A673 (cell line): ENCODE measurements around the gene RLN1. TPM values are rescaled to one million over a fixed set of nuclear protein-coding genes. Genes with fewer than 3 reads are reported as not detected.

Experiments used
- BruUV-seq: library from RNA; stranded (reverse); fragments of 400-500 nt; replicated peaks from 2 replicates; lab custom pipeline; 2021; lab: Mats Ljungman, UMichigan
- CTCF ChIA-PET: fragments of 300-600 bp; sonication (Branson Sonifier 250); formaldehyde crosslinking; loops from one replicate; lab custom pipeline; 2022; ENCODE audit warnings: antibody characterized with exemption; lab: Charles Lee
- POLR2A ChIA-PET: fragments of 300-600 bp; sonication (Branson Sonifier 250); formaldehyde crosslinking; loops from one replicate; lab custom pipeline; 2022; ENCODE audit warnings: antibody characterized with exemption; ENCODE audit not compliant: low non-redundant PET; lab: Charles Lee
- DNase-seq: peaks from one replicate; pipeline ENCODE4 v3.0.0-alpha.2; 2015; ENCODE audit warnings: low spot score
- H3K27ac ChIP-seq: fragments of 200-600 bp; sonication (generic); 2 replicates; pipeline ENCODE4 v1.5.1; 2016; ENCODE audit warnings: mixed run types, low read depth, mild to moderate bottlenecking, mixed read lengths, antibody characterized with exemption, low read length; ENCODE audit not compliant: poor library complexity, severe bottlenecking
- H3K27me3 ChIP-seq: fragments of 200-600 bp; sonication (generic); replicated peaks from 2 replicates; pipeline ENCODE4 v1.6.1; 2017; ENCODE audit warnings: mixed run types, low read depth, mild to moderate bottlenecking, mixed read lengths, antibody characterized with exemption, low read length; ENCODE audit not compliant: insufficient read depth, poor library complexity
- H3K36me3 ChIP-seq: fragments of 200-600 bp; sonication (generic); 2 replicates; pipeline ENCODE4 v1.6.1; 2016; ENCODE audit warnings: mixed run types, mild to moderate bottlenecking, mixed read lengths, antibody characterized with exemption, low read length; ENCODE audit not compliant: insufficient read depth, poor library complexity, severe bottlenecking
- H3K4me1 ChIP-seq: fragments of 200-600 bp; sonication (generic); 2 replicates; pipeline ENCODE4 v1.6.1; 2017; ENCODE audit warnings: mixed run types, mild to moderate bottlenecking, mixed read lengths, antibody characterized with exemption, low read length; ENCODE audit not compliant: insufficient read depth, poor library complexity, severe bottlenecking
- H3K4me3 ChIP-seq: fragments of 200-600 bp; sonication (generic); 2 replicates; pipeline ENCODE4 v1.5.1; 2016; ENCODE audit warnings: low read depth, mixed run types, mild to moderate bottlenecking, mixed read lengths, low read length; ENCODE audit not compliant: poor library complexity, severe bottlenecking
- H3K9me3 ChIP-seq: fragments of 200-600 bp; sonication (generic); 2 replicates; pipeline ENCODE4 v1.6.1; 2016; ENCODE audit warnings: mixed run types, low read depth, mild to moderate bottlenecking, mixed read lengths, antibody characterized with exemption, low read length; ENCODE audit not compliant: poor library complexity, severe bottlenecking
- EZH2 ChIP-seq: fragments of 200-600 bp; sonication (generic); IDR thresholded peaks from 2 replicates; pipeline ENCODE4 v1.6.1; 2017; ENCODE audit warnings: borderline replicate concordance, low read depth, mild to moderate bottlenecking, mixed read lengths, antibody characterized with exemption, low read length; ENCODE audit not compliant: poor library complexity, severe bottlenecking
- intact Hi-C: fragments of 100-400 bp; cut with micrococcal nuclease; formaldehyde crosslinking; loops from one replicate; pipeline ENCODE4 v1.10.0; 2022; ENCODE audit not compliant: unreplicated experiment
- total RNA-seq: library from RNA; stranded (reverse); gene quantifications from 2 replicates; pipeline ENCODE4 v1.2.3, GENCODE V29; 2021
- TF ChIP-seq, protein P1 (sequence below): fragments of 300-800, 200-600 bp; sonication (generic); conservative IDR thresholded peaks from 2 replicates; pipeline ENCODE4 v1.5.1; 2017; ENCODE audit warnings: low read depth, mild to moderate bottlenecking, antibody characterized with exemption, low read length, moderate library complexity, mixed read lengths

The RLN1 gene
- total RNA-seq, 1 experiment from 2014 or later: not detected

DNA sequence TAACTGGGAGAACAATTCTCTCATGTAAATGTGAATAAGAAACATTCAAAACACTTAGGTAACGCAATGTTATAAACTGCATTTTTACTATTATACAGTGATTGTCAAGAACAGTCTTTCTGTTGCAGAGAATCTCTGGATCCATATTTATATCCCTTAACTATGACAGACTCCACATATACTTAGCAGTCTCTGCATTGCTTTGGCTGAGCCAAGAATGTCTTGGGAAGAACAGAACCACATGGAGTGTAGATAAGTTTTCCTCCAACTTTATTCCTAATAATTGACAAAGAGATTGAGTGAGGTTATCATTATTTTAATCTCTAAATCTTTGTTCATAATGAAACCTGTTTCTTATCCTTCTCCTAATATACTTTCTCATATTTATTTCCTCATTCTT, 15.6 kb upstream of the RLN1 start:
- no peaks in the 10 kb centered on the region for H3K36me3 ChIP-seq
- no TSS peak for BruUV-seq
- CTCF ChIA-PET: no interaction called here
- intact Hi-C loops: no loop called here
- H3K4me1 ChIP-seq: no peaks in the 10 kb centered on the region
- no peak for TF ChIP-seq EZH2
- TF ChIP-seq, protein P1, sequence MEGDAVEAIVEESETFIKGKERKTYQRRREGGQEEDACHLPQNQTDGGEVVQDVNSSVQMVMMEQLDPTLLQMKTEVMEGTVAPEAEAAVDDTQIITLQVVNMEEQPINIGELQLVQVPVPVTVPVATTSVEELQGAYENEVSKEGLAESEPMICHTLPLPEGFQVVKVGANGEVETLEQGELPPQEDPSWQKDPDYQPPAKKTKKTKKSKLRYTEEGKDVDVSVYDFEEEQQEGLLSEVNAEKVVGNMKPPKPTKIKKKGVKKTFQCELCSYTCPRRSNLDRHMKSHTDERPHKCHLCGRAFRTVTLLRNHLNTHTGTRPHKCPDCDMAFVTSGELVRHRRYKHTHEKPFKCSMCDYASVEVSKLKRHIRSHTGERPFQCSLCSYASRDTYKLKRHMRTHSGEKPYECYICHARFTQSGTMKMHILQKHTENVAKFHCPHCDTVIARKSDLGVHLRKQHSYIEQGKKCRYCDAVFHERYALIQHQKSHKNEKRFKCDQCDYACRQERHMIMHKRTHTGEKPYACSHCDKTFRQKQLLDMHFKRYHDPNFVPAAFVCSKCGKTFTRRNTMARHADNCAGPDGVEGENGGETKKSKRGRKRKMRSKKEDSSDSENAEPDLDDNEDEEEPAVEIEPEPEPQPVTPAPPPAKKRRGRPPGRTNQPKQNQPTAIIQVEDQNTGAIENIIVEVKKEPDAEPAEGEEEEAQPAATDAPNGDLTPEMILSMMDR: no peak
- no peak for DNase-seq
- POLR2A ChIA-PET: no interaction called here
- no peaks in the 10 kb centered on the region for H3K27me3 ChIP-seq
- no peaks in the 10 kb centered on the region for H3K9me3 ChIP-seq
- H3K4me3 ChIP-seq: no peak overlapping the region
- H3K27ac ChIP-seq: no peak overlapping the region

DNA sequence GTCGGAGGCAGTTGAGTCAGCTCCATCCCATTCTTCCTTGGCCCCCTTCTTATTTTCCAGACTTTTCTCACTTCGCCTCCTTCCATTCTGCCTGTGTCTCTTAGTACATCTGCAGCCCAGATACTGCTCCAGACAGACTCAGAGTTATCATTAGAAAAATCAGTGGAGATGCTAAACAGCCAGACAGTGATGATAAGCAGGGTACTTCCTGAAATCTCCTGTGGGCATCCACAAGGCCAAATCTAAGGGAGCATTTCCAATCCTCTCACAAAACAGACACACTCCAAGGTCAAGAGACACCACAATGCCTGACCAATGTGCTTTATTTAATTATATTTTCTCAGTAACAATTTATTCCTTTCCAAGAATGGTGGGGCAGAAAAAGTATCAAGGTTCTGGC, 14.5 kb upstream of the RLN1 start:
- no peaks in the 10 kb centered on the region for H3K36me3 ChIP-seq
- TF ChIP-seq EZH2: no peak
- TF ChIP-seq, protein P1: no peak
- H3K9me3 ChIP-seq: no peaks in the 10 kb centered on the region
- no peak overlapping the region for H3K4me3 ChIP-seq
- no peaks in the 10 kb centered on the region for H3K4me1 ChIP-seq
- ChIA-PET CTCF (no interaction called here), POLR2A (no interaction called here)
- no peak for DNase-seq
- intact Hi-C loops: no loop called here
- no peaks in the 10 kb centered on the region for H3K27me3 ChIP-seq
- H3K27ac ChIP-seq: no peak overlapping the region
- BruUV-seq: no TSS peak

GRCh38 chr9:5352637-5353248, 13.1 kb upstream of the RLN1 start:
- no peaks in the 10 kb centered on the region for H3K36me3 ChIP-seq
- no peak for DNase-seq
- no peaks in the 10 kb centered on the region for H3K4me1 ChIP-seq
- intact Hi-C loops: no loop called here
- no peak overlapping the region for H3K27ac ChIP-seq
- no peaks in the 10 kb centered on the region for H3K27me3 ChIP-seq
- H3K9me3 ChIP-seq: no peaks in the 10 kb centered on the region
- BruUV-seq: no TSS peak
- TF ChIP-seq EZH2: no peak
- TF ChIP-seq, protein P1: no peak
- H3K4me3 ChIP-seq: no peak overlapping the region
- POLR2A ChIA-PET: no interaction called here
- CTCF ChIA-PET: no interaction called here
